GM15510 (cell line): ENCODE results near the gene CNST.

Experiments used
- POLR2A ChIP-seq: IDR thresholded peaks from 3 replicates; pipeline ENCODE4 v1.6.1; 2011; ENCODE audit warnings: borderline replicate concordance; ENCODE audit not compliant: insufficient read length; ENCODE audit errors: extremely low read depth

Gene CNST

DNA sequence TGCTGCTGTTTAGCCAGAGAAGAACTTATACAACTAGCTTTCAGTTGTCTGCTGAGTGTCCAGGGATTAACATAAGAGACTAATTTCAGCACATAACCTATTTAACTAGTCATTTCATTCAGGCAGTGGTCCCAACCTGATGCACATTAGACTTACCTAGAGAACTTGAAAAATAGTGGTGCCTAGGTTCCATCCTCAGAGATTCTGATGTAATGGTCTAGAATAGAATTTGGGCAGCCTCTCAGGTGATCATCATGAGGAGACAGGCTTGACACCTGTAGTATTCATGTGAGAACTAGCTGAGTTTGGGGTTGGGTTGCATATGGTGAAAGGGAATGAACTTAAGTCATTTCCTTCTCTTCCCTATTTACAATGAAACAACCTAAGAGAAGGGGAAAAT, 24.8 kb downstream of the CNST start:
- TF ChIP-seq POLR2A, result no peak

DNA sequence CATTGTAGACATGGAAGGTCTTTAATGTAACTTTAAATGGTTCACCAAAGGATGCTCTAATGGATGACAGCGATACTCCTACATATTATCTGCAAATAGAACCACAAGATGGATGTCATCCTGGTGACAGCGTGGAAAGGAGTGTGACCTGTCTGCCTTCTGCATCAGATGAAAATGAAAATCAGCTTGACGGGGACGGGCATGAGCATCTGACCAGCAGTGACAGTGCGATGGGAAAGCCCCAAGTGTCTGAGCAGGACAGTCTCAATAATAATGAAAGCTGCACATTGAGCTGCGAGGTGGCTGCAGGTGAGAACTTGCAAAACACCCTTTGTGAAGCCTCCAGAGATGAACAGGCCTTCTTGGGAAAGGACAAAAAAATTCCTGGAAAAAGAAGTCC, 25.2 kb downstream of the CNST start:
- TF ChIP-seq POLR2A, result no peak

DNA sequence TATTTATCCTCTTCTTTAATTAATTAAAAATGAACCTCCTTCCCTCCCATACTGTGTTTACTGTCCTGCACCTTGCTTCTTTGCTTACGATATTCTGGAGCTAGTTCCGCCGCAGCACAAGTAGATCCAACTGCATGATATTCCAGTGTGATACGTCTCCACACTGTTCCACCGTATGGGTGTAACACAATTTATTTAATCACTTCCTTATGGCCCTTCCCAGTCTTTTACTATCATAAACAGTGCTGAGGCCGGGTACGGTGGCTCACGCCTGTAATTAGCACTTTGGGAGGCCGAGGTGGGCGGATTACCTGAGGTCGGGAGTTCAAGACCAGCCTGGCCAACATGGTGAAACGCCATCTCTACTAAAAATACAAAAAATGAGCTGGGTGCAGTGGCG, 25.7 kb downstream of the CNST start:
- TF ChIP-seq POLR2A, result no peak

DNA sequence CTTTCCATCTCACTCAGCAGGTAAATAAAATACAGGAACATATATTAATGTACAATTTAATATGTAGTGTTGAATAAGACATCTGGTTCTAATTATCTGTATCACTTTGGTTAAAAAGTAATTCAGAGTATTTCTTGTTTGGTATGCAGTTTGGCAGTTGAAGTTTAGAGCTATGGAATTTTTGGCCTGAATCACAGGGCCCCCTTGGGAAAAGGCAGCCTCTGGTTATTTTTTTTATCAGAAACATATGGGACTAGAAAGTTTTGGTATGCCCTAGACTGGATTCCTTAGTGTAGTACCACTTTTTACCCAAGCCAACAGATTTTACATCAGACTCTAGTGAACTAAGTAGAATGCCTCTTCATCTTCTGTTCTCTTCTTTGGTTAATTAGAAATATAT, 26.4 kb downstream of the CNST start:
- no peak for TF ChIP-seq POLR2A

DNA sequence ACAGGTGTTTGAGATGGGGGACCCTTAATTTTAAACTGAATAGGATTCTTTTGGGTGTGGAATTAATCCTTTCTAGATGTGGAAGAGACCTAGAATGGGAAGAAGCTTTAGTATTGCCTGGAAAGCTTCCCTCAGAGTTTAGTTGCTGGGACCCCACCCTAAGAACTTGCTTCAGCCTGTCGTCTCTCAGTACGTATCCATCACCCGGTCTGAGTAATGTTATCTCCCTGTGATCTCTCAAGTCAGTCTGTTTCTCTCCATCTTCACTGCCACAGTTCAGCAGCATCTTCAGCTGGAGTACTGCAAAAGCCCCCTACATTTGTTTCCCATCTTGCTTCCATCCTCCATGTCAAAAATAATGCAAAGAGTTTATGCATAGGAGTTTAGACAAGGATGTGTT, 28.9 kb downstream of the CNST start:
- TF ChIP-seq POLR2A, result no peak

DNA sequence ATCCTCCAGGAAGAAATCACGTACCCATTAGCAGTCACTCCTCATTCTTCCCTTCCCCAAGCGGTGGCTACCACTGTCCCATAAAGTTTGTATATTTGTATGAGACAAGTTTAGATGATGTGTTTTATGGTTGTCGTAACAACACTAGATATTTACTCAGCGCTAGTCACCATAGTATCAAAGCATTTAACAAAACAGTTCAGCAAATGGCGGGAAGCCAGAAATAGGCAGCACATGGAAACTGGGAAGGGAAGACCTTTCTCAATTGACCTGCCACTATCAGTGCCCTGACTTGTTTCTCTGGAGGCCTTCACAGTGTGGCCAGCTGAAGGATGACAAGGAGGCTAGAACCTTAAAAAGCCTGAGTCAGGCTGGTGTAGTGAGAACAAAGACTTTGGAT, 31.1 kb downstream of the CNST start:
- no peak for TF ChIP-seq POLR2A

DNA sequence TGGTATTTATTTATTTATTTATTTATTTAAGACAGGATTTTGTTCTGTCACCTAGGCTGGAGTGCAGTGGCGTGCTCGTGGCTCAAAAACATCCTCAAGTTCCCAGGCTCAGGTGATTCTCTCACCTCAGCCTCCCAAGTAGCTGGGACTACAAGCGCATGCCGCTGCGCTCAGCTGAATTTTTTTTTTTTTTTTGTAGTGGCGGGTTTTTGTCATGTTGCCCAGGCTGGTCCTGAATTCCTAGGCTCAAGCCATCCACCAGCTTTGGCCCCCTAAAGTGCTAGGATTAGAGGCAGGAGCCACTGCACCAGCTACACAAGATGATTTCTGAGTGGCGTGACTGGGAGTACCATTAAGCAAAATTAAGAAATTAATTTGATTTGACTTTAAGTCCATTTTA, 31.7 kb downstream of the CNST start:
- no peak for TF ChIP-seq POLR2A

DNA sequence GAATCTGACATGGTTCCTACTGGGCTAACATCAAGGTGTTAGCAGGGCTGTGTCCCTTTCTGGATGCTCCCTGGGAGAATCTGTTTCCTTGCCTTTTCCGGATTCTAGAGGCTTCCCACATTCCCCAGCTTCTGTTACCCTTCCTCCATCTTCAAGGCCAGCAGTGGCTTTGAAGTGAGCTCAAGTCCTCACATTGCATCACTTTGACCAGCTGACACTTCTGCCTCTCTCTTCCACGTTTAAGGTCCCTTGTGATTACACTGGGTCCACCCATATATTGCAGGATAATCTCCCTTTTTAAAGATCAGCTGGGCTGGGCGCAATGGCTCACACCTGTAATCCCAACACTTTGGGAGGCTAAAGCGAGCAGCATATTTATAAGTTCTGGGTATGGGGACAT, 33.1 kb downstream of the CNST start:
- TF ChIP-seq POLR2A, result no peak

DNA sequence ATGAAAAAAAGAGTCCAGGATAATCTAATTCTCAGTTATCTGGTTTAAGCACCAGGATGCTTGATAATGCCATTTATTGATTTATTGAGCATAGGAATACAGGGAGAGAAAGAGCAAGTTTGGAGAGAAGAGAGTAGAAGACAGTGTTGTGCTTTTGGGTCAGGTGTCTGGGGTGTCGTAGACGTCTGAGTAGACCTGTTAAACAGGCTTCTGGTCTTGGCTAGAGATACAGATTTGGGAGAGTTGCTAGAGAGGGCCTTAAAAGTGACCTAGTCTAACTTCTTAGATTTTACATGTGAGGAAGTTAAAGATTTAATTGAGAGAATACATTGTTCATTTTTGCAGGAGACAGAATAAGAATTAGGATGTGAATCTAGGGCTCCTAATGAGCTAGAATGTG, 34.3 kb downstream of the CNST start:
- TF ChIP-seq POLR2A, result no peak

DNA sequence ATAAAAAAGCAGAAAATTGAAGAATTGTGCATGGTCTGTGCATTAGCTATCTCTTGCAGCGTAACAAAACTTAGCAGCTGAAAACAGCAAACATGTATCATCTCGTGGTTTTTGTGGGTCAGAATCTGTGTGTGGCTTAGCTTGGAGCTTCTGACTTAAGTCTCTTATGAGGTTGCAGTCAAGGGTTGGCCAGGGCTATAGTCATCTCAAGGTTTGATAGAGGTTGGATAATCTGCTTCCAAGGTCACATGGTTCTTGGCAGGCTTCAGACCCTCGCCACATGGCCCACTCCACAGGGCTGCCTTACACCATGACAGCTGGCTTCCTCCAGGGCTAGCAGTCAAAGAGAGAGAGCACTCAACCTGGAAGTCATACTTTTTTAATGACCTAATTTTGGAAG, 35.9 kb downstream of the CNST start:
- no peak for TF ChIP-seq POLR2A

DNA sequence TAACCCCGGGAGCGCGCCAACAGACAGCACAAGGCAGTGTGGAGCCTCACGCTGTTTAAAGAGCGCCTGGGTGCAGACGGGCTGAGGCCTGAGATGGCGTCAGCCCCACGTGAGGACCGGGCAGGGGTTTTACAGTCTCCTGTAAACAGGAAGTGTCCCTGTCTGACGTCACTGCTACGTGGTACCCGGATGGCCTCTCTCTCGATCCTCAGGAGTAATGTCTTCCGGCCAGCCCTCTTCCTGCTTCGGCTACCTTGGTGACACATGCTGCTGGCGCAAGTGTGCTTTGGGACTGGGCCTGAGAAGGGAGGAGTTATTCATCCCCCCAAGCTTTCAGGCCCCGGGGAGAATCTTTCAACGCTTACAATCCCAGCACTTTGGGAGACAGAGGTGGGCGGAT, 41.2 kb downstream of the CNST start:
- no peak for TF ChIP-seq POLR2A

DNA sequence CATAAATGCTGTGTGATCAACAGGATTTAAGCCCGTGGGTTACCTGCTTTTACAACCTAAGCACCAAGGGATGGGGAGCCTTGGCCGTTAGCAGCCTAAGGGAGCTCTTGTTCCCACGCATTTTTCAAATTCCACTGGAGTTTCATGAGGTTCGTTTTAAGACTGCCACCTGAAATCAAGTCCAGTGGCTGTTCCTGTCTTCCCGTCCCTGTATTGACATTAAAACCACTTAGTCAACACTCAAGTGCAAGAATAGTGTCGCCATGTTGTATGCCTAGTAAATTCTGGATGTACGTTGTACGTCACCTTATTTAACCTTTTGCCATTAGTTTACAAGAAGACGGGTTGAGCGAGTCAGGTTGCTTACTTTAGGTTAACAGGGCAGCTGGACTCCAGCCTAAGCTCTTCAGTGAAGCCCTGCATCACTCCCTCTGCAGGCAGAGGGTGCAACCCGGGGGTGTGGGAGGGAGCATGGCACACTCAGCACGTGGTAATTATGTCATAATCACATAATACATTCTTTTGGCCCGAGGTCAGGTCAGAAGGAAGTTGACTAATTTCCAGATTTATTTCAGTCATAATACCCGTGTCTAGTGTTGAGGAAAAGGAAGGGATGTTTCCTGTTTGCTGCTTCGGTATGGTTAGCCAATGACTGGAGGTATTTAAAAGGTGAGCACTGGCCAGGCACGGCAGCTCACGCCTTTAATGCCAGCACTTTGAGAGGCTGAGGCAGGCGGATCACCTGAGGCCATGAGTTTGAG, 42.5 kb downstream of the CNST start:
- no peak for TF ChIP-seq POLR2A

DNA sequence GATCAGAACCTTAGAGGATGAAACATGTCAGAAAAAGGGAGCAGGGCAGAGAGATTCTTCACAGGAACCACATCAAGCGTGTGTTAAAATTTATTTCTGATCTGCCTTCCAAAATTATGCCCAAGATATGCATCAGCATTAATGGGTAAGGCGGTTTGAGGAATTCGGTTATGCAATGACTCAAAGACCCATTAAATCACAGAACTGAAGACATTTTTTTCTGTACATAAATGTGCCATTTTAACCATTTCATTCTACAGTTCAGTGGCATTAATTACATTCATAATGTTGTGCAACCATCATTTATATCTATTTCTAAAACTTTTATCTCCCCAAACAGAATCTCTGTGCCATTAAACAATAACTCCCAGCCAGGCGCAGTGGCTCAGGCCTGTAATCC, 43.4 kb downstream of the CNST start:
- TF ChIP-seq POLR2A, result no peak

DNA sequence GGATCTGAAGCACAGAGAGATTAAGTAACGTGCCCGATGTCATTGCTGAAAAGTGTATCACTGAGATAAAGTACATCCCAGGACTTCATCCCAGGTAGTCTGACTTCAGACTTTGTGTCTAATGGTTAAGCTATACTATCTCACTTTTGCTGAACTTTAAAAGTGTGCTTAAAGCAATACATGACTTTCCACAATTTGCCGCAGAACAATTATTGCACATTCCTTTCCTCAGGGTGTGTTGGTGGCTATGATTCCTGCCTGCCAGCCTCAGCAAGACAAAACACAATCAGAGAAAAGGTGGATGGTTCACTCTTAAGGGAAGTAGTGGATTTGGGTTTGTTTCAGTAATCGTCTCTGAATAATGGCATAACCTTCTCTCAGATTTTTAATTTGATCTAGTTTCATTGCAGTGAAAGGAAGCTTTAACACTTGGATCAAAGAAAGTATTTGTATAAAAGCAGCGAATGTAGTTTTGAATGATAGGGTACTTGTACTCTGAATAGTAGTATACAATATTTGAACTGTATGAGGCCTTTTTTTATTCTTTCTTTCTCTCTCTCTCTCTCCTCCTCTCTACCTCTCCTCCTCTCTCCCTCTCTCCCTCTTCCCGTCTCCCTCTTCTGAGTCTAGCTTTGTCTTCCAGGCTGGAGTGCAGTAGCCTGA, 47.0 kb downstream of the CNST start:
- no peak for TF ChIP-seq POLR2A

DNA sequence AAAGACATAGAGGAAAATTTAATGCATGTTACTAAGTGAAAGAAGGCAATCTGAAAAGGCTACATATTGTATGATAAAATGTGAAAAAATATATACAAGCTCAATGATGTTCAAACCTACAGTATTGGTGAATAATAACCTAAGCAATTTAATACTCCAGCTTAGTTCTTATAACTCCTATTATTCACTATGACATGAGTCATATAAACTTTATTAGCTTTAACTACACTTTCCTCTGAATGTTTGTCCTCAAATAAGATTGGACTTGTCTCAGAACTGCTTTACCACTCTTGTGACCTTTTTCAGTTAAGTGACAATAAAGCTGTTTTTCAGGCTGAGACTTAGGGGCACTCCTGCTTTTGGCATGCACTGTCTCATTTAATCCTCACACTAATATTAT, 50.9 kb downstream of the CNST start:
- no peak for TF ChIP-seq POLR2A

DNA sequence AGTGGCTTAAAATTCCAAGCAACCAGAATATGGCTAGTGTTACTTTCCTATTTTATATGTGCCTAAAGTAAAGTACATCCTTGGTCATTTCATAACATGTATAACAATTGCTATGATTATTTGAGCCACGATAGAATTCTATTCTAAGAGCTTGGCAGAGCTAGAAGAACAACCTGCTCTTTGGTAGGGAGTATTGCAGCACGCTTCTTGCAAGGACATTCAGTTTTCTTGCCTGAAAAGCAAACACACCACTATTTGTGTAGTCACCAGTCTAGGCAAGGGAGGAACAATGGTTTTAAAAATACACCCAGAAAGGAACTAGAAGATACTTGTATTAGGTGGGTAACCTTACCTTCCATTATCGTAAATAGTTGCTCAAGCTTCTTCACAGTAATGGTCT, 51.5 kb downstream of the CNST start:
- no peak for TF ChIP-seq POLR2A
